GM12872 (cell line): Measurements from ENCODE around the gene MAPT.

Experiments
- CTCF ChIP-seq: IDR thresholded peaks from 3 replicates; pipeline ENCODE4 v1.5.1; 2011; ENCODE audit warnings: low read depth, mild to moderate bottlenecking, low read length, moderate library complexity; ENCODE audit not compliant: insufficient read depth

The MAPT gene

GRCh38 chr17:46001390-46002310 is 107.3 kb downstream of the MAPT start:
- TF ChIP-seq CTCF = no peak

GRCh38 chr17:46002311-46002972 is 108.1 kb downstream of the MAPT start:
- peak; percentile 88 for TF ChIP-seq CTCF

GRCh38 chr17:46002973-46003316 is 108.6 kb downstream of the MAPT start:
- no peak for TF ChIP-seq CTCF

- TF ChIP-seq CTCF = no peak
Observed at GRCh38 chr17:46003907-46004748, 109.8 kb downstream of the MAPT start.

GRCh38 chr17:46007461-46007965 is 113.2 kb downstream of the MAPT start:
- TF ChIP-seq CTCF = no peak

- TF ChIP-seq CTCF = no peak
Observed at GRCh38 chr17:46008591-46008990, 114.2 kb downstream of the MAPT start.
